ENCODE results near the gene SELENOT. TPM values are rescaled to one million over a fixed set of nuclear protein-coding genes. Genes with fewer than 3 reads are reported as not detected.

Gene SELENOT
- total and polyA plus RNA-seq, 7 donors = 41.5 to 104 (median 57.9) TPM

Other genes starting within 250 kb of the SELENOT start
- gene TSC22D2, start 195.0 kb upstream of the SELENOT start, total RNA-seq = 10 to 100 TPM; 29.7 to 63.6 (median 36.2) TPM
- gene TSC22D2, start 195.0 kb upstream of the SELENOT start, polyA plus RNA-seq = 10 to 100 TPM; 10.4 to 22.8 (median 19.3) TPM
- gene SERP1, start 56.8 kb upstream of the SELENOT start, total RNA-seq = 10 to 100 TPM; 16.3 to 22.5 (median 18.7) TPM
- gene SERP1, start 56.8 kb upstream of the SELENOT start, polyA plus RNA-seq = 10 to 100 TPM; 13.2 to 60.2 (median 14.5) TPM
- gene EIF2A, start 56.5 kb upstream of the SELENOT start, total RNA-seq = 100 to 1,000 TPM in 2 of 4 donors, 10 to 100 TPM in 2; 67.2 to 103 (median 91.2) TPM
- gene EIF2A, start 56.5 kb upstream of the SELENOT start, polyA plus RNA-seq = 100 to 1,000 TPM in 2 of 3 donors, 10 to 100 TPM in 1; 85.5 to 117 (median 103) TPM
- gene ERICH6, start 100.6 kb downstream of the SELENOT start, total RNA-seq = not detected
- gene ERICH6, start 100.6 kb downstream of the SELENOT start, polyA plus RNA-seq = not detected
- gene SIAH2, start 159.8 kb downstream of the SELENOT start, total RNA-seq = 10 to 100 TPM; 10.2 to 13.6 (median 11.7) TPM
- gene SIAH2, start 159.8 kb downstream of the SELENOT start, polyA plus RNA-seq = 10 to 100 TPM in 2 of 3 donors, 1 to 10 TPM in 1; 8.8 to 15.2 (median 13.8) TPM

Data from psoas muscle (tissue), 7 donors.